ENCODE results near the gene ATP5F1E.

- TF ChIP-seq CTCF (conservative IDR thresholded peaks at IDR 0.05; ENCODE audit: low read length) (no peak), EZH2phosphoT487 (IDR thresholded peaks at IDR 0.05; ENCODE audit: borderline replicate concordance) (no peak)
Observed at GRCh38 chr20:59078231-59078630, 46.1 kb upstream of the ATP5F1E start.
